Uterus (tissue), 4 donors: ENCODE data around the gene TRAK2. TPM values are rescaled to one million over a fixed set of nuclear protein-coding genes. Genes with fewer than 3 reads are reported as not detected.
A peak's percentile ranks its signal among the peaks of the same experiment; 100 is the strongest.

Experiments
- DNase-seq, 2 donors: peaks; one replicate each; pipeline ENCODE4 v3.0.0-alpha.2; 2019 to 2020
- H3K27ac ChIP-seq, 2 donors: fragments of 200-600 bp; sonication (generic); 1 replicate in 1 of 2; 2 replicates in 1 of 2; pipeline ENCODE4 v1.5.1; 2016 to 2018
- H3K27me3 ChIP-seq, 2 donors: fragments of 200-600 bp; sonication (generic); one replicate each; pipeline ENCODE4 v1.5.1; 2018 to 2019; ENCODE audit warnings: control low read depth in 1 of 2
- H3K36me3 ChIP-seq, 2 donors: fragments of 200-600 bp; sonication (generic); one replicate each; pipeline ENCODE4 v1.5.1; 2019; ENCODE audit warnings: control low read depth in 1 of 2
- H3K4me1 ChIP-seq, 2 donors: fragments of 200-600 bp; sonication (generic); one replicate each; pipeline ENCODE4 v1.5.1; 2018 to 2019; ENCODE audit warnings: control low read depth in 1 of 2
- H3K4me3 ChIP-seq, 2 donors: fragments of 200-600 bp; sonication (generic); 1 replicate in 1 of 2; 2 replicates in 1 of 2; pipeline ENCODE4 v1.5.1; 2018 to 2019; ENCODE audit warnings: mild to moderate bottlenecking in 1 of 2
- H3K9me3 ChIP-seq, 2 donors: fragments of 200-600 bp; sonication (generic); one replicate each; pipeline ENCODE4 v1.5.1; 2019; ENCODE audit warnings: control low read depth in 1 of 2
- POLR2A ChIP-seq, 2 donors: fragments of 450-650 bp; IDR thresholded peaks; one replicate each; pipeline ENCODE4 v1.6.1; 2016; ENCODE audit warnings: antibody characterized with exemption in 2 of 2, mild to moderate bottlenecking in 1 of 2, moderate library complexity in 1 of 2
- intact Hi-C: fragments of 100-400 bp; cut with DNase I; formaldehyde crosslinking; loops from one replicate; pipeline ENCODE4 v1.15.1; 2023; ENCODE audit warnings: low total_unique reads
- total RNA-seq, 4 donors: library from RNA; depleted of rRNA in 3 of 4; stranded (reverse); fragments of >200 nt in 3 of 4; gene quantifications; one replicate each; pipeline versions ENCODE4 v1.1.0 to v1.2.4, GENCODE V29; 2014 to 2023
- TF ChIP-seq, protein P1 (sequence below), 4 experiments: fragments of 200-600 bp in 2 of 4; fragments of 450-650 bp in 2 of 4; sonication (generic) in 2 of 4; IDR thresholded peaks; one replicate each; pipeline ENCODE4 v1.5.1; 2016 to 2019; ENCODE audit warnings: antibody characterized with exemption in 4 of 4, mild to moderate bottlenecking in 2 of 4, moderate library complexity in 1 of 4
- donor health status: DM: yes; HTN: yes; CAD: no.

TRAK2 gene
- total RNA-seq, 4 donors from 2014 or later = 31.8 to 54.9 (median 38.2) TPM

DNA sequence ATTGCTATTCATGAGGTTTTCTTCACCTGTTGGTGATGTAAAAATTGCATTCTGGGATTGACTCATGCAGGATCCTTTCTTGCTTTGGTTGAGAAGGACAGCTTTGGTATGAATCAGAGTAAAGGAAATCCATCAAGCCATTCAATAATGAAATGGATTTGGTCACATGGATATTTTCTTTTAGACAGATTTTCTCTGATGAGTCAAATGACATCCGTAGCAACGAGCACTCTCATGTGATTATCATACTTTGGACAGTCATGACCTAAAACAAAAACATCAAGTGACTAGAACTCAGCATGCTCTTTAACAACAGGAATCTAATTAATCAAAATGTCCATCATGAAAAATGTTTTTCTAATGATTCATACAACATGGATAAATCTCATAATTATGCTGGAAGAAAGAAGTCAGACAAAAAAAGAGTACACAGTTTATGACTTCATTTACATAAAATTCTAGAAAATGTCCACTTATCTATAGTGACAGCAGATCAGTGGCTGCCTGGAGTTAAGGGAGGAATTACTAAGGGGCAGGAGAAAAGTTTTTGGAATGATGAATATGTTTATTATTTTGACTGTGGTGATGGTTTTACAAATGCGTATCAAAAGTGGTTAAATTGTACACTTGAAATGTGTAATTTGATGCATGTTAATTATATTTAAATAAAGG is 30.7 kb downstream of the TRAK2 start:
- no peak for TF ChIP-seq POLR2A (IDR thresholded peaks at IDR 0.05)
- TF ChIP-seq, protein P1, sequence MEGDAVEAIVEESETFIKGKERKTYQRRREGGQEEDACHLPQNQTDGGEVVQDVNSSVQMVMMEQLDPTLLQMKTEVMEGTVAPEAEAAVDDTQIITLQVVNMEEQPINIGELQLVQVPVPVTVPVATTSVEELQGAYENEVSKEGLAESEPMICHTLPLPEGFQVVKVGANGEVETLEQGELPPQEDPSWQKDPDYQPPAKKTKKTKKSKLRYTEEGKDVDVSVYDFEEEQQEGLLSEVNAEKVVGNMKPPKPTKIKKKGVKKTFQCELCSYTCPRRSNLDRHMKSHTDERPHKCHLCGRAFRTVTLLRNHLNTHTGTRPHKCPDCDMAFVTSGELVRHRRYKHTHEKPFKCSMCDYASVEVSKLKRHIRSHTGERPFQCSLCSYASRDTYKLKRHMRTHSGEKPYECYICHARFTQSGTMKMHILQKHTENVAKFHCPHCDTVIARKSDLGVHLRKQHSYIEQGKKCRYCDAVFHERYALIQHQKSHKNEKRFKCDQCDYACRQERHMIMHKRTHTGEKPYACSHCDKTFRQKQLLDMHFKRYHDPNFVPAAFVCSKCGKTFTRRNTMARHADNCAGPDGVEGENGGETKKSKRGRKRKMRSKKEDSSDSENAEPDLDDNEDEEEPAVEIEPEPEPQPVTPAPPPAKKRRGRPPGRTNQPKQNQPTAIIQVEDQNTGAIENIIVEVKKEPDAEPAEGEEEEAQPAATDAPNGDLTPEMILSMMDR (IDR thresholded peaks at IDR 0.05) = no peak
- DNase-seq = no peak
- Histone ChIP-seq H3K27me3 (no peaks in the 10 kb centered on the region), H3K27ac (no peak overlapping the region), H3K4me3 (no peak overlapping the region), H3K9me3 (no peaks in the 10 kb centered on the region), H3K36me3 (no peaks in the 10 kb centered on the region), H3K4me1 (peaks cover 0 to 2% of the 10 kb centered on the region in 2 donors)
- intact Hi-C loops = no loop called here

DNA sequence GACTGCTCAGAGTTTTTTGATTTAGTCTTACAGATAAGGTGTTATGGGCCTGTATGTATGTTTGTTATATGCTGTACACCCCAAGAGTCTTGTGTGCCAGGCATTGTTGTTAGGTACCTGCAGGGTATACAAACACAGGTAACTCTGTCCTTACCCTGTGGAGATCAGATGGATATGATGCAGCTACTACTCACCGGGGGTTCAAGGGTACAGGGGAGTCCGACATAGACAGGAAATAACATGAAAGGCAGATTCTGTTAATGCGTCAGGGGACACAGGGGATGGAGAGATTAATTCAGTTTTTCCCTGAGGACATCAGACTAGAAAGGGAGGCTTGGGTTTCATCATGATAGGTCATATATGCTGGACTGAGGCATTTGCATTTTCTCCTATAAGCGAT is 31.3 kb downstream of the TRAK2 start:
- peak overlapping the region in 1 of 2 donors; percentile 12 for H3K27ac ChIP-seq
- no peaks in the 10 kb centered on the region for H3K9me3 ChIP-seq
- TF ChIP-seq, protein P1 (IDR thresholded peaks at IDR 0.05) = no peak
- no peaks in the 10 kb centered on the region for H3K36me3 ChIP-seq
- no peak overlapping the region for H3K4me3 ChIP-seq
- H3K27me3 ChIP-seq = no peaks in the 10 kb centered on the region
- H3K4me1 ChIP-seq = peaks cover 0 to 8% of the 10 kb centered on the region in 2 donors
- DNase-seq = no peak
- intact Hi-C loops = no loop called here

DNA sequence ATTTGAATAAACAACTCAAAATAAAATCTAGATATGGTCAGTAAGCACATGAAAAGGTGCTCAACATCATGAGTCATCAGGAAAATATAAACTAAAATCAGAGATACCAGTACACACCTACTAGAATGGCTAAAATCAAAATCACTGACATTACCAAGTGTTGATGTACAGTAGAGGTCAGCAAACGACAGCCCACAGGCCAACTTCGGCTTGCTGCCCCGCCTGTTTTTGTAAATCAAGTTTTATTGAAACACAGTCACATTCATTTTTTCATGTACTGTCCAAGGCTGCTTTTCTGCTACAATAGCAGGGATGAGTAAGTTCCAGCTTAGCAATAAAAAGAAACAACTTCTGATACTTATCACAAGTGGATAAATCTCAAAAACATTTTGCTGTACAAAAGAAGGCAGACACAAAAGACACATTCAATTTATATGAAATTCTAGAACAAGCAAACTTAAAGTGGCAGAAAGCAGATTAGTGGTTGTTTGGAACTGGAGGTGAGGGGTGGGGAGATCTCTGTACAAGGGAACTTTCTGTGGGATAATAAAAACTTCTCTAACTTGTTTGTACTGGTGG is 32.1 kb downstream of the TRAK2 start:
- DNase-seq = no peak
- H3K27ac ChIP-seq = peak overlapping the region in 1 of 2 donors; percentile 12
- no peak overlapping the region for H3K4me3 ChIP-seq
- intact Hi-C loops = no loop called here
- TF ChIP-seq, protein P1 (IDR thresholded peaks at IDR 0.05) = no peak
- TF ChIP-seq POLR2A (IDR thresholded peaks at IDR 0.05) = no peak
- H3K27me3 ChIP-seq = no peaks in the 10 kb centered on the region
- peaks cover 0 to 9% of the 10 kb centered on the region in 2 donors for H3K4me1 ChIP-seq
- H3K9me3 ChIP-seq = no peaks in the 10 kb centered on the region
- H3K36me3 ChIP-seq = no peaks in the 10 kb centered on the region

DNA sequence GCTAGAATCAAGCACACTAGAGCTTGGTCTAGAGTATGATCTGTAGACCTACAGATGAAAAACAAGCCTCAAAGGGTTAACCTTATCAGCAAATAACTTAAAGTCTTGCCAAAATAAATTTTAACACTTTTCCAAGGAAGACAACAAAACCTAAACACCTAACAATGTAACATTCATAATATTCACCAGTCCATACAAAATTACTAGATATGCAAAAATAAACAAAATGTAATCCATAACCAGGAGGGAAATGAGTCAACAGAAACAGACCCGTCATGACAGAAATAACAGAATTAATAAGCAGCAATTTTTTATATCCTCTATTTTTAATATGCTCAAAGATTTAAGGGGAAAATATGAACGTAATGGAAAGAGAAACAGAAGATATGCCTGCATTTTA is 36.1 kb downstream of the TRAK2 start:
- H3K27ac ChIP-seq = no peak overlapping the region
- H3K4me1 ChIP-seq = peaks cover 0 to 9% of the 10 kb centered on the region in 2 donors
- H3K27me3 ChIP-seq = no peaks in the 10 kb centered on the region
- DNase-seq = no peak
- intact Hi-C loops = no loop called here
- no peak overlapping the region for H3K4me3 ChIP-seq
- no peaks in the 10 kb centered on the region for H3K36me3 ChIP-seq
- no peak for TF ChIP-seq POLR2A (IDR thresholded peaks at IDR 0.05)
- TF ChIP-seq, protein P1 (IDR thresholded peaks at IDR 0.05) = no peak
- no peaks in the 10 kb centered on the region for H3K9me3 ChIP-seq
